ENCODE measurements around the gene PLEKHG4B.

PLEKHG4B gene

DNA sequence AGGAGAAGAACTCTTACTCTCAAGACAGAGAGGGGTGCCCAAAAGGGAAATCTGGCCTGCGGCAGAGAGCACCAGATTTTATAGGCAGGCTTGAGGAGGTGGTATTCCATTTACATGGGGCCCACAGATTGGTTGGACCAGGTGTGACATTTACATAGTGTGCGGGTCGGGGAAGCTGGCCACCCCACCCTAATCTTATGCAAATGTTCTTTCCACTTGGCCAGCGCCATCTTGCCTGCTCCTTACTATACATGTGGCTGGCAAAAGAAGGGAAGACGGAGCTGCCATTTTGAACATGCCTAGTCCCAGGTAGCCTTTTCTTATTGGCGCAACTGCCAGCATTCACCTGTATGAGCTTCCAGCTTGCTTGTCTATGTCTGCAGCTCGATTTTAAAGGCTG lies 34.8 kb downstream of the PLEKHG4B start:
- Mint-ChIP-seq H3K4me3 (no peak overlapping the region), H3K27me3 (ENCODE audit: low read depth) (no peaks in the 10 kb centered on the region), H3K27ac (no peak overlapping the region), H3K36me3 (ENCODE audit: low read depth) (peaks cover 64% of the 10 kb centered on the region), H3K4me1 (no peaks in the 10 kb centered on the region), H3K9me3 (peaks cover 33% of the 10 kb centered on the region)
- TF ChIP-seq CTCF (IDR thresholded peaks at IDR 0.05; ENCODE audit: unreplicated experiment in 3 of 3), result no peak

GRCh38 chr5:127886-128285 lies 35.9 kb downstream of the PLEKHG4B start:
- Mint-ChIP-seq H3K9me3 (peaks cover 36% of the 10 kb centered on the region), H3K4me1 (no peaks in the 10 kb centered on the region), H3K27me3 (ENCODE audit: low read depth) (no peaks in the 10 kb centered on the region), H3K36me3 (ENCODE audit: low read depth) (peaks cover 56% of the 10 kb centered on the region), H3K4me3 (no peak overlapping the region), H3K27ac (no peak overlapping the region)
- TF ChIP-seq CTCF (IDR thresholded peaks at IDR 0.05; ENCODE audit: unreplicated experiment in 3 of 3), result no peak

GRCh38 chr5:128446-128845 lies 36.5 kb downstream of the PLEKHG4B start:
- Mint-ChIP-seq H3K27me3 (ENCODE audit: low read depth) (no peaks in the 10 kb centered on the region), H3K9me3 (peaks cover 35% of the 10 kb centered on the region), H3K27ac (no peak overlapping the region), H3K36me3 (ENCODE audit: low read depth) (peaks cover 57% of the 10 kb centered on the region), H3K4me3 (no peak overlapping the region), H3K4me1 (no peaks in the 10 kb centered on the region)
- TF ChIP-seq CTCF (IDR thresholded peaks at IDR 0.05; ENCODE audit: unreplicated experiment in 3 of 3), result no peak

GRCh38 chr5:129148-129547 lies 37.2 kb downstream of the PLEKHG4B start:
- no peaks in the 10 kb centered on the region for H3K4me1 Mint-ChIP-seq
- no peaks in the 10 kb centered on the region for H3K27me3 Mint-ChIP-seq (ENCODE audit: low read depth)
- H3K4me3 Mint-ChIP-seq, result no peak overlapping the region
- no peak for TF ChIP-seq CTCF (IDR thresholded peaks at IDR 0.05; ENCODE audit: unreplicated experiment in 3 of 3)
- no peak overlapping the region for H3K27ac Mint-ChIP-seq
- peaks cover 51% of the 10 kb centered on the region for H3K36me3 Mint-ChIP-seq (ENCODE audit: low read depth)
- peaks cover 29% of the 10 kb centered on the region for H3K9me3 Mint-ChIP-seq

DNA sequence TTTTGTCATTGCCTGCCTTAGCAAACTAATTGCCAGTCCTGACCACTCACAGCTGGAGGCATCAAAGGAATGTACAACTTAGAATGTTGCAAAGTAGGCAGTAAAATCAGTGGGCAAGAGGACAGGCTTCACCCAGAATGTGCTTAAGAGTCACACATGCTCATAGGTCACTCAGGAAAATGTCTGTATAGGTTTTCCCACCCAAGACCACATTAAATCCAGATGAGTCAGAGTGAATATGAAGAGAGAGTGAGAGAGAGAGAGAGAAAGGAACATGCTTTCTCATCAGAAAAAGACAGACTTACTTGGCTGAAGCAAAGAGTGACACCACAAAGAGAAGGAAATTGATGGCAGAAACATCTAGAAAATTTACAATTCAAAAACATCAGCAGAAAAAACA lies 37.9 kb downstream of the PLEKHG4B start:
- H3K4me1 Mint-ChIP-seq, result no peaks in the 10 kb centered on the region
- peaks cover 24% of the 10 kb centered on the region for H3K9me3 Mint-ChIP-seq
- H3K27me3 Mint-ChIP-seq (ENCODE audit: low read depth), result no peaks in the 10 kb centered on the region
- peak overlapping the region in 1 of 3 experiments; percentile 14 for H3K27ac Mint-ChIP-seq
- no peak for TF ChIP-seq CTCF (IDR thresholded peaks at IDR 0.05; ENCODE audit: unreplicated experiment in 3 of 3)
- peaks cover 44% of the 10 kb centered on the region for H3K36me3 Mint-ChIP-seq (ENCODE audit: low read depth)
- H3K4me3 Mint-ChIP-seq, result no peak overlapping the region

DNA sequence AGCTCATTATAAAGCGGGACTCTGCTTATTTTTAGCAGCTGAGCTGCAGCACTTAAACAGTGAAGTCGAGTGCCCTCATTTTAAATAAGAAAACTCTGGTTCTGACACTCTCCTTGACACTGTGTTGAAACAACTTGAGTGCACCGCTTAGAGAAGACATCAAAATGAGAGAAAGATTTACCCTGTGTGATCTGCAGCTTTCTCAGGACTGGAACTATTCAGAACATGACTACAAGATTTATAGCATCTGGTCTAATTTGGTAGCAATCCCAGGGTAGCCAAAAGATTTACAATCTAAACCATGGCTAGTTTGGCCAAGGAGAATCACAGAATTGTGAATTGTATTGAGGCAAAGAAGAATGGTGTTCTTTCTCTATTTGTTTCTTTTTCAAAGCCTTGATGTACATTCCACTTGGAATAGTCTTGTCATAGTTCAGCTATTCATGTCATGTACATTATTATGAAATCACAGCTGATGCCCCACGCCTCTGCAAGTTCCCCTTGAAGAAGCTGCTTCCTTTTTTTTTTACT lies 38.7 kb downstream of the PLEKHG4B start:
- Mint-ChIP-seq H3K36me3 (ENCODE audit: low read depth) (peaks cover 40% of the 10 kb centered on the region), H3K4me3 (no peak overlapping the region), H3K27me3 (ENCODE audit: low read depth) (no peaks in the 10 kb centered on the region), H3K9me3 (peaks cover 24% of the 10 kb centered on the region), H3K27ac (no peak overlapping the region), H3K4me1 (no peaks in the 10 kb centered on the region)
- no peak for TF ChIP-seq CTCF (IDR thresholded peaks at IDR 0.05; ENCODE audit: unreplicated experiment in 3 of 3)
